ENCODE results near the gene EIF6.

The EIF6 gene

GRCh38 chr20:35293303-35294292 is 9.0 kb upstream of the EIF6 start:
- peak; percentile 37 for DNase-seq (ENCODE audit: low spot score)

- DNase-seq (ENCODE audit: low spot score), result no peak
Observed at GRCh38 chr20:35292504-35293285, 8.1 kb upstream of the EIF6 start.

- no peak for DNase-seq (ENCODE audit: low spot score)
Observed at GRCh38 chr20:35291654-35292503, 7.3 kb upstream of the EIF6 start, which contains the start of gene FAM83C. Gene FAM83C (minus strand): TSS chr20:35292425. CDS start chr20:35292304, 121 bp downstream.

- DNase-seq (ENCODE audit: low spot score), result no peak
Observed at GRCh38 chr20:35290887-35291417, 6.4 kb upstream of the EIF6 start.

- DNase-seq (ENCODE audit: low spot score), result no peak
Observed at GRCh38 chr20:35290186-35290886, 5.8 kb upstream of the EIF6 start.

GRCh38 chr20:35288325-35289060 is 3.9 kb upstream of the EIF6 start:
- DNase-seq (ENCODE audit: low spot score), result no peak

- no peak for DNase-seq (ENCODE audit: low spot score)
Observed at GRCh38 chr20:35287509-35288324, 3.1 kb upstream of the EIF6 start.

GRCh38 chr20:35286899-35287508 is 2.4 kb upstream of the EIF6 start:
- no peak for DNase-seq (ENCODE audit: low spot score)

- DNase-seq (ENCODE audit: low spot score), result peak; percentile 96
Observed at GRCh38 chr20:35286077-35286898, 1.7 kb upstream of the EIF6 start.

GRCh38 chr20:35285806-35286076 is 1.2 kb upstream of the EIF6 start:
- no peak for DNase-seq (ENCODE audit: low spot score)

- DNase-seq (ENCODE audit: low spot score), result no peak
Observed at GRCh38 chr20:35284992-35285805, 627 bp upstream of the EIF6 start.

- no peak for DNase-seq (ENCODE audit: low spot score)
Observed at GRCh38 chr20:35283441-35284266, 918 bp downstream of the EIF6 start.

GRCh38 chr20:35281506-35282101 is 3.0 kb downstream of the EIF6 start:
- no peak for DNase-seq (ENCODE audit: low spot score)

- DNase-seq (ENCODE audit: low spot score), result no peak
Observed at GRCh38 chr20:35280523-35280922, 4.0 kb downstream of the EIF6 start.

- no peak for DNase-seq (ENCODE audit: low spot score)
Observed at GRCh38 chr20:35279533-35280174, 4.9 kb downstream of the EIF6 start.

- DNase-seq (ENCODE audit: low spot score), result no peak
Observed at GRCh38 chr20:35279040-35279439, 5.5 kb downstream of the EIF6 start.

All from HuH-7 (cell line).